ENCODE results near the gene NAP1L5.

NAP1L5 gene

GRCh38 chr4:88659055-88659889, 38.4 kb downstream of the NAP1L5 start:
- DNase-seq (ENCODE audit: low spot score in 2 of 2) (peak in 1 of 2 donors; percentile 51), ATAC-seq (peak; percentile 78)
- Mint-ChIP-seq H3K27ac (peak overlapping the region; percentile 35), H3K4me3 (no peak overlapping the region), H3K4me1 (peaks cover 6% of the 10 kb centered on the region), H3K36me3 (peaks cover 84% of the 10 kb centered on the region), H3K9me3 (no peaks in the 10 kb centered on the region)

- Mint-ChIP-seq H3K9me3 (no peaks in the 10 kb centered on the region), H3K27ac (no peak overlapping the region), H3K4me3 (no peak overlapping the region), H3K4me1 (peaks cover 14% of the 10 kb centered on the region), H3K36me3 (peaks cover 73% of the 10 kb centered on the region)
- DNase-seq (ENCODE audit: low spot score in 2 of 2) (no peak), ATAC-seq (no peak)
Measured at GRCh38 chr4:88655226-88655625, 42.4 kb downstream of the NAP1L5 start.

- Mint-ChIP-seq H3K4me1 (peaks cover 22% of the 10 kb centered on the region), H3K27ac (peak overlapping the region; percentile 90), H3K36me3 (peaks cover 60% of the 10 kb centered on the region), H3K9me3 (no peaks in the 10 kb centered on the region), H3K4me3 (no peak overlapping the region)
- ATAC-seq: no peak
- DNase-seq (ENCODE audit: low spot score in 2 of 2): no peak
Measured at GRCh38 chr4:88653371-88653946, 44.2 kb downstream of the NAP1L5 start.

- peaks cover 43% of the 10 kb centered on the region for H3K4me1 Mint-ChIP-seq
- H3K27ac Mint-ChIP-seq: no peak overlapping the region
- ATAC-seq (no peak), DNase-seq (ENCODE audit: low spot score in 2 of 2) (no peak)
- H3K36me3 Mint-ChIP-seq: peaks cover 32% of the 10 kb centered on the region
- no peaks in the 10 kb centered on the region for H3K9me3 Mint-ChIP-seq
- H3K4me3 Mint-ChIP-seq: no peak overlapping the region
Measured at GRCh38 chr4:88649716-88650115, 47.9 kb downstream of the NAP1L5 start.

- no peaks in the 10 kb centered on the region for H3K9me3 Mint-ChIP-seq
- ATAC-seq (no peak), DNase-seq (ENCODE audit: low spot score in 2 of 2) (no peak)
- no peak overlapping the region for H3K27ac Mint-ChIP-seq
- H3K36me3 Mint-ChIP-seq: peaks cover 8% of the 10 kb centered on the region
- peaks cover 36% of the 10 kb centered on the region for H3K4me1 Mint-ChIP-seq
- H3K4me3 Mint-ChIP-seq: no peak overlapping the region
Measured at GRCh38 chr4:88646528-88647280, 50.9 kb downstream of the NAP1L5 start.

- H3K4me3 Mint-ChIP-seq: no peak overlapping the region
- ATAC-seq (peak; percentile 53), DNase-seq (ENCODE audit: low spot score in 2 of 2) (no peak)
- peaks cover 36% of the 10 kb centered on the region for H3K4me1 Mint-ChIP-seq
- H3K36me3 Mint-ChIP-seq: peaks cover 4% of the 10 kb centered on the region
- peaks cover 3% of the 10 kb centered on the region for H3K9me3 Mint-ChIP-seq
- no peak overlapping the region for H3K27ac Mint-ChIP-seq
Measured at GRCh38 chr4:88645994-88646393, 51.6 kb downstream of the NAP1L5 start.

Data from stimulated activated effector memory CD8-positive, alpha-beta T cell treated with anti-CD3 and anti-CD28 coated beads, Interleukin-12 subunit alpha, Interleukin-12 subunit beta, amount 100 ng/mL, for 72 hours (primary cell).